Loucy (cell line): ENCODE data around the gene GBA2.

Experiments
- H2AFZ ChIP-seq: fragments of 200-600 bp; sonication (generic); 2 replicates; pipeline ENCODE4 v1.6.0; 2016; ENCODE audit warnings: antibody characterized with exemption, mild to moderate bottlenecking, low read length, moderate library complexity
- H3F3A ChIP-seq: fragments of 200-600 bp; 2 replicates; pipeline ENCODE4 v1.6.0; 2016; ENCODE audit warnings: antibody characterized with exemption, low read depth, mild to moderate bottlenecking
- H3K27me3 ChIP-seq: fragments of 200-600 bp; sonication (generic); 2 replicates; pipeline ENCODE4 v1.6.1; 2014; ENCODE audit warnings: low read length, mild to moderate bottlenecking; ENCODE audit not compliant: insufficient read depth, poor library complexity, severe bottlenecking
- H3K36me3 ChIP-seq: fragments of 200-600 bp; sonication (generic); 2 replicates; pipeline ENCODE4 v1.6.1; 2016; ENCODE audit warnings: low read length; ENCODE audit not compliant: insufficient read depth
- H3K4me1 ChIP-seq: fragments of 200-600 bp; sonication (generic); 2 replicates; pipeline ENCODE4 v1.5.1; 2014; ENCODE audit warnings: low read length, mild to moderate bottlenecking; ENCODE audit not compliant: insufficient read depth, poor library complexity, severe bottlenecking
- H3K4me2 ChIP-seq: fragments of 200-600 bp; sonication (generic); 2 replicates; pipeline ENCODE4 v1.6.0; 2014; ENCODE audit warnings: antibody characterized with exemption, low read length, low read depth, mild to moderate bottlenecking; ENCODE audit not compliant: poor library complexity, severe bottlenecking
- H3K4me3 ChIP-seq: fragments of 200-600 bp; sonication (generic); 2 replicates; pipeline ENCODE4 v1.5.1; 2014; ENCODE audit warnings: low read length, mild to moderate bottlenecking, mixed read lengths; ENCODE audit not compliant: poor library complexity, severe bottlenecking
- H3K79me2 ChIP-seq: fragments of 200-600 bp; sonication (generic); 2 replicates; pipeline ENCODE4 v1.6.1; 2014; ENCODE audit warnings: low read length; ENCODE audit not compliant: insufficient read depth
- H3K9ac ChIP-seq: fragments of 200-600 bp; sonication (generic); 2 replicates; pipeline ENCODE4 v1.6.0; 2014; ENCODE audit warnings: mild to moderate bottlenecking, low read depth, low read length, moderate library complexity; ENCODE audit not compliant: poor library complexity, severe bottlenecking
- H3K9me2 ChIP-seq: fragments of 200-600 bp; sonication (generic); replicated peaks from 2 replicates; pipeline ENCODE4 v1.6.1; 2016; ENCODE audit warnings: low read depth, low read length, mixed read lengths
- H3K9me3 ChIP-seq: fragments of 200-600 bp; sonication (generic); 2 replicates; pipeline ENCODE4 v1.6.1; 2014; ENCODE audit warnings: mild to moderate bottlenecking, antibody characterized with exemption, low read length, low read depth; ENCODE audit not compliant: insufficient read depth
- H4K20me1 ChIP-seq: fragments of 200-600 bp; sonication (generic); 2 replicates; pipeline ENCODE4 v1.6.0; 2014; ENCODE audit warnings: antibody characterized with exemption, low read length, mild to moderate bottlenecking; ENCODE audit not compliant: insufficient read depth, poor library complexity, severe bottlenecking
- EZH2phosphoT487 ChIP-seq: fragments of 200-600 bp; IDR thresholded peaks from 2 replicates; pipeline ENCODE4 v1.6.1; 2018; ENCODE audit warnings: antibody characterized with exemption, mild to moderate bottlenecking, moderate library complexity, borderline replicate concordance
- TF ChIP-seq, protein P1 (sequence below): fragments of 200-600 bp; sonication (generic); conservative IDR thresholded peaks from 2 replicates; pipeline ENCODE4 v1.5.1; 2014; ENCODE audit warnings: mild to moderate bottlenecking, antibody characterized with exemption, low read length

GBA2 gene

DNA sequence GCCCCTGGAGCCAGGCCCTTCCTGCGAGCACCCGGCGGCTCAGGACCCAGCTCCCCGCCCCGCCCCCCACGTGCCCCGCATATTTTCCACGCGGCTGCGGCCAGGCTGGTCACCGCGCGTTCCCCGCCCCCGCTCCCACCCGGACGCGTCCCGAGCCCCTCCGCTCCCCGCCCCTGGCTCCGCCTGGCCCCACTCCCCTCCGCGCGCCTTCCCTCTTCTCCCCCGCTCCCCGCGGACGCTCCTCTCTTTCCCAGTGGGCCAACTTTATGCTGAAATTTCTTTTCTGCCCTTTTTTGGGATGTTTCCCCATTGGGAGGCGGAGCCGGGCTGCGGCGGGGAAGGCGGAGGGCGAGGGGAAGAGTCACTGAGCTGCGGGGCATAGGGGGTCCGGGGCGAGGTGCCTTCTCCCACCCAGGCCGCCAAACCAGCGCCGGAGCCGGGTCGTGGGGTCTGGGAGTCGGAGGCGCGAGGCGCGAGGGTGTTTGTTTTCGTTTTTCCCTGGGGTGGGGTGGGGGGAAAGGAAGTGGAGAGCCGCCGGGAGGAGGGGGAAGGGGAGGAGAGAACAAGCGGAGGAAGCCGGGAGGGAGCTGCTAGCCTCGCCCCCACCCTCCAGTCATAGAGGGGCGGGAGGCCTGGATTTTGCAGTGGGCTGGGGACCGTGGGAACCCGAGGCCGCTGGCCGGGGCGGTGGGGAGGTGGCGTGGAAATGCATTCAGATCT lies 58.3 kb downstream of the GBA2 start:
- no peaks in the 10 kb centered on the region for H3K9me2 ChIP-seq
- peak overlapping the region; percentile 88 for H3K4me3 ChIP-seq
- H3K36me3 ChIP-seq = peaks cover 1% of the 10 kb centered on the region; the same call in 1 of the 2 replicates
- peak overlapping the region; percentile 91 for H3K9ac ChIP-seq
- TF ChIP-seq, protein P1, sequence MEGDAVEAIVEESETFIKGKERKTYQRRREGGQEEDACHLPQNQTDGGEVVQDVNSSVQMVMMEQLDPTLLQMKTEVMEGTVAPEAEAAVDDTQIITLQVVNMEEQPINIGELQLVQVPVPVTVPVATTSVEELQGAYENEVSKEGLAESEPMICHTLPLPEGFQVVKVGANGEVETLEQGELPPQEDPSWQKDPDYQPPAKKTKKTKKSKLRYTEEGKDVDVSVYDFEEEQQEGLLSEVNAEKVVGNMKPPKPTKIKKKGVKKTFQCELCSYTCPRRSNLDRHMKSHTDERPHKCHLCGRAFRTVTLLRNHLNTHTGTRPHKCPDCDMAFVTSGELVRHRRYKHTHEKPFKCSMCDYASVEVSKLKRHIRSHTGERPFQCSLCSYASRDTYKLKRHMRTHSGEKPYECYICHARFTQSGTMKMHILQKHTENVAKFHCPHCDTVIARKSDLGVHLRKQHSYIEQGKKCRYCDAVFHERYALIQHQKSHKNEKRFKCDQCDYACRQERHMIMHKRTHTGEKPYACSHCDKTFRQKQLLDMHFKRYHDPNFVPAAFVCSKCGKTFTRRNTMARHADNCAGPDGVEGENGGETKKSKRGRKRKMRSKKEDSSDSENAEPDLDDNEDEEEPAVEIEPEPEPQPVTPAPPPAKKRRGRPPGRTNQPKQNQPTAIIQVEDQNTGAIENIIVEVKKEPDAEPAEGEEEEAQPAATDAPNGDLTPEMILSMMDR = no peak
- no peak for TF ChIP-seq EZH2phosphoT487
- H3K4me1 ChIP-seq = peaks cover 8% of the 10 kb centered on the region
- no peaks in the 10 kb centered on the region for H4K20me1 ChIP-seq
- peak overlapping the region; percentile 98 for H2AFZ ChIP-seq
- H3K79me2 ChIP-seq = no peaks in the 10 kb centered on the region
- peak overlapping the region; percentile 63 for H3K4me2 ChIP-seq
- H3K9me3 ChIP-seq = no peaks in the 10 kb centered on the region
- no peaks in the 10 kb centered on the region for H3K27me3 ChIP-seq
- no peaks in the 10 kb centered on the region for H3F3A ChIP-seq

- TF ChIP-seq, protein P1 = no peak
- TF ChIP-seq EZH2phosphoT487 = no peak
Measured at GRCh38 chr9:35690294-35690613, 58.8 kb downstream of the GBA2 start.

GRCh38 chr9:35689542-35690293 lies 59.3 kb downstream of the GBA2 start, which contains the start of gene TPM2:
TPM2 (minus strand) TSS chr9:35689925; CDS start chr9:35689817, 108 bp downstream.
- Histone ChIP-seq H2AFZ (peak within 1 kb of the TSS; percentile 98), H3K36me3 (no peaks in the 10 kb centered on the region), H3K4me2 (peak within 1 kb of the TSS; percentile 63)

More at GRCh38 chr9:35690294-35690613, 58.8 kb downstream of the GBA2 start:
- H4K20me1 ChIP-seq = no peaks in the 10 kb centered on the region
- no peaks in the 10 kb centered on the region for H3K9me2 ChIP-seq
- H3K79me2 ChIP-seq = no peaks in the 10 kb centered on the region
- no peaks in the 10 kb centered on the region for H3K36me3 ChIP-seq
- H3K4me2 ChIP-seq = peak overlapping the region; percentile 63
- no peaks in the 10 kb centered on the region for H3K27me3 ChIP-seq
- peak overlapping the region; percentile 88 for H3K4me3 ChIP-seq
- peak overlapping the region; percentile 98; the same call in 1 of the 2 replicates for H2AFZ ChIP-seq
- H3F3A ChIP-seq = no peaks in the 10 kb centered on the region
- peaks cover 8% of the 10 kb centered on the region for H3K4me1 ChIP-seq
- H3K9me3 ChIP-seq = no peaks in the 10 kb centered on the region
- H3K9ac ChIP-seq = peak overlapping the region; percentile 91

More at GRCh38 chr9:35689542-35690293, 59.3 kb downstream of the GBA2 start, which contains the start of gene TPM2:
- H3K79me2 ChIP-seq = no peaks in the 10 kb centered on the region
- H3K4me1 ChIP-seq = peaks cover 8% of the 10 kb centered on the region
- H3K9ac ChIP-seq = peak within 1 kb of the TSS; percentile 91
- peak within 1 kb of the TSS; percentile 88 for H3K4me3 ChIP-seq
- TF ChIP-seq EZH2phosphoT487 = no peak
- TF ChIP-seq, protein P1 = no peak
- no peaks in the 10 kb centered on the region for H3K27me3 ChIP-seq
- H3F3A ChIP-seq = no peaks in the 10 kb centered on the region
- no peaks in the 10 kb centered on the region for H3K9me3 ChIP-seq
- no peaks in the 10 kb centered on the region for H4K20me1 ChIP-seq
- no peaks in the 10 kb centered on the region for H3K9me2 ChIP-seq
